Measurements from ENCODE around the gene MICB.
"Not testable (repeated sequence)": the region's sequence is repeated elsewhere in the genome, so short reads cannot be mapped to it uniquely, and the experiment has no call there.

Gene MICB

DNA sequence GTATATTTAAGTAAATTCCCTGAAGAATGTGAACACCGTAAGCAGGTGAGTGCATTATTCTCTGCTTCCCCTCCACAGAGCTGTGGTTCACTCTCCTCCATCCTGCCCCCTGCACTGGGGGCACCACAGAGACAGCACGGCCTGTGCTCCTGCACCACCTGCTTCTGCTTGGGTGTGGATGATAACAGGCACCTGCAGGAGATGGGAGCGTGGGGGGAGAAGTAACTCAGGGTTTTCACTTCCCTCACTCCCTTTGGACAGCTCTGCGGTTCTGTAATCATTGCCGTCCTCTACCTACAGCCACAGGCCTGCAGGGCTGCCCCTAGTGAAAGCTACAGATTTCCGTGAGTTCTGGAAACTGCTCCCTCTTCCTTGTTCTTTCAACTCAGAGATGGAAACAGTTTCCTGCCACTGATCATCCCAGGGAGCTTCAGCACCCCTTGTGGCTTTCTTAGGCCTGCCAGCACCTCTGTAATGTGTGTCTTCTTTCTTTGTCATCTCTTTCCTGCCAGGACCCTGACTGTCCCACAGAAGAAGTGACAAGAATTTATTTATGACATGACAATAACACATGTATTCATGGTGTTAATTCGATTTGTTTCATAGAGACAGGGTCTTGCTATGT lies 21.3 kb upstream of the MICB start:
- no peak for DNase-seq

DNA sequence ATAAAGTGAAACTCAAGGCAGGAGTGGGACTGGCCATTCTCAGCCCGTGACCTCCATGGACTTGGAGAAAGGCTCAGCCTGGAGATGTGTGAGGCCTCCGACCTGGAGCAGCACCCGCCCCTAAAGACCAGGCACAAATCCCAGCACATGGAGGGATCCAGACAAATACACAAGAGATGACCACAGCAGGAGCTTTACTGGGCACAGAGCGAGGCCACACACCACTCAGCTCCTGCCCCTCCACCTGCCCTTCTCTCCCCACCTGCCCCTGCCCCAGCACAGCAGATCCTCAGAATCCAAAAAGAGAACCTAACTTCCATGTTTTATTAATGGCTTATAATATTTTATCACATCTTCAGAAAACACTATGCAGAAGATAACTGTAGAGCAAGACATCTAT lies 20.4 kb upstream of the MICB start:
- no peak for DNase-seq

DNA sequence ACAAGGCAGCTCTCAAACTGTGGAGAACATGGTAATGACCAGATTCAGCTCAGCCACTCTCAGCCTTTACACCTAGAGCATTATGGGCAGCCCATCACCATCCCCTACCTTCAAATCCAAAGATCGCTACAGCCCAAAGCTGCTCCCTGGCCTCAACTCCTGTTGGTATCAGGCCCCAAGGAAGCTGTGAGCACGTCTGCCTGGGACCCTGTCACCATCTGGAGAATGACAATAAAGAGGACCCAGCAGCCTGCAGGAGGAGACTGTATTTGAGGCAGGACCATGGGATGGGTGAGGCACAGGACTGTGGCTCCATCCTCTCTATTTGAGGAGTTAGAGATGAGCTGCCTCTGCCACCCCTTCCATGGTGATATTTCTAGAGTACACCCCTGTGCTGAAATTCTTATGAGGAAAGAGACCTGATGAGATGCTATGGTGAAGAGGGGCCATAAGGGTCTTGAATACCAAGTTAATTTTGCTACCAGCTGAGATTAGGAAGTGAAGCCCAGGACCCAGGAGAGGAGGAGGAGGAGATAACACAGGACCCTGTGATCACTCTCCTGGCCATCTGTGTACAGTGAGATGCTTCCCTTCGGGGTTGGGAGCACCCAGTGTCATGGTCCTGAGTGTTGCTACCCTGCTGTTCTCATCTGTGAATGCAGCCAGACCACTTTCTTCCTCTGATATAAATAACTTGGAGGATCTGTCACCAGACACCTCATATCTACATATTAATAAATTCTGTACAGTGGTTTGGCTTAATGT lies 19.6 kb upstream of the MICB start:
- no peak for DNase-seq

DNA sequence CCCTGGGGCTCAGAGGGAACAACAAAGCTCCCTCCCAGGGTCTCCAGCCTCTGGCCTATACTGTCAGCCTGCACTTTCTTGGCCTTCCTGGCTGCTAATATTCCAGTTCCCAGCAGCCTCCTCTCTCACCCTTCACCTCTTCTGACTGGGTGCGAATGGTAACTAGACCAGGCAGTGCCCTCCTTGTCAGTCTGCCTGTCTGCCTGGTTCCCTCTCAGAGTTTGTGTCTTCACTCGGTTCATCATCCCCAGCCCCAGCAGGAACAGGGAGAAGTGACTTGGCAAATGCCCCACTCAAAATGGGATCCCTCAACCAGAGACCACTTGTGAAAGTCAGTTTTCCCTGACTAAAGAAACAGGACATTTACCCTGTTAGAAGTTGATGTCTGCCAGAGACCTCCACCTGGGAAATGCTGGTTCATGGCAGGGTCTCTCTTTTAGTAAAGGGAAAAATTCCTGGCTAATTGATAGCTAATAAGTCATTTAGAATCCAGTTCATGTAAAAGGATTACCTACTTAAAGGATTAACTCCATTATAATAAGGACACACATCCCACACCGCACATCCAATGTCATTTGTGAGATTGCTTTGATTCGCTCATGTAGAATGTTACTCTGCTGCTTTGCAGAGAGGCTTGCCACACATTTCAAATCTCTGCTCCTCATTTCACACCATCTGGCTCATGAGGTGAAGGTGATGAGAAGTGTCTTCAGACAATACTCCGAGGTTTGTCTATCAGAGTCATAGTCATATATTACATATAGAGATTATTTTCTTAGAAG lies 18.6 kb upstream of the MICB start:
- DNase-seq, result no peak

DNA sequence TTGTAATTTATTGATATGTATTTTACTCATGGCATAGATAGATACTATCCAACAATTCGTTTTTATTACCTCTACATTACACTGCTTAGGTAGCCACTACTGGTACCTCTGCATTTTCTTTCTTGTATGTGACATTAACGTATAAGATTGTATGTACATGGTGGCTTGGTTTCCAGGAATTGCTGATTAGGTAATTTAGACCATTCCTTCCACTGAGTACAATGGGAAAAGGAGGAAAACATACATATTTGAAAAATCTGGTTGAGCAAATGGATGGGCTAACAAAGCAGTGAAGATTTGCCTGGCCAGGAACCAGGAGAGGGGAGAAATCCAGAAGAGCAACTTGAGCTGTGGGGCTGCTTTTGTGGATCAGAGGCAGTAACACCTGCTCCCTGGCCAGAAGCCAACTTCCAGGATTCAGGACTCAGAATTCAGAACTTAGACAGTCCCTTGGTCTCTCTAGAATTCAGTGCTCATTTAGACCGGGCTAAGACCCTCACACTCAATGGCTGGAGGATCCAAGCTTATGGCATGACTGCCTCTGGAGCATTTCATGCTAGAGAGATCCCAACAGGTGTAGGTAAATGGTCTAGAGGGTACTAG lies 17.9 kb upstream of the MICB start:
- DNase-seq, result peak; percentile 57

DNA sequence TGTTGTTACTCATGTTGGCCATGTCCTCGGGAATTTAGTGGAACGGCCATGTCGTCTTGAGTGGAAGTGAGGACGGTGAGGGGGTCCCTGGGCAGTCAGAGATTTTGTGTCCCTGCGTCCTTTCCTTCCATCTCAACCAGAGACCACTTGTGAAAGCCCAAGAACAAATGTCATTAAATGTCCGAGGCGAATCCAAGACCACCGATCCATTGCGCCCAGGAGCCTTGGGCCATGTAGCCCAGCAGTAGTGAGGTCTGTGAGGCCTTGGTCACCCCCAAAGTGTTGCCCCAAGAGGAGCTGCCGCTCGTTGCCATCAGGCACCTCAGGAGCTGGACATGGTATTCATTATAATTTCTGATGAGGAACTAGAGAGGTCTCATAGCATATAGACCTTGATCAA lies 17.4 kb upstream of the MICB start:
- DNase-seq, result no peak

DNA sequence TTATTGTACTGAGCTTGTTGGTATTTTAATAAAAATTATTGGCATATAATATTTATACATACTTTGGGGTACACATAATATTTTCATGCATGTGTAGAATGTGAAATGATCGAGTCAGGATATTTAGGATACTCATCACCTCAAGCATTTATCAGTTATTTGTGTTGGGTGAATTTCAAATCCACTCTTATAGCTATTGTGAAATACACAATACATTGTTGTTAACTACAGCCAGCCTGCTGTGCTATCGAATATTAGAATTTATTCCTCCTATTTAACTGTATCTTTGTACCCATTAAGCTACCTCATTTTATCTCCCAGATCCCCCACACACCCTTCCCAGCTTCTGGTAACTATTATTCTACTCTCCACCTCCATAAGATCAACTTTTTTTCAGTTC lies 14.6 kb upstream of the MICB start:
- no peak for DNase-seq

DNA sequence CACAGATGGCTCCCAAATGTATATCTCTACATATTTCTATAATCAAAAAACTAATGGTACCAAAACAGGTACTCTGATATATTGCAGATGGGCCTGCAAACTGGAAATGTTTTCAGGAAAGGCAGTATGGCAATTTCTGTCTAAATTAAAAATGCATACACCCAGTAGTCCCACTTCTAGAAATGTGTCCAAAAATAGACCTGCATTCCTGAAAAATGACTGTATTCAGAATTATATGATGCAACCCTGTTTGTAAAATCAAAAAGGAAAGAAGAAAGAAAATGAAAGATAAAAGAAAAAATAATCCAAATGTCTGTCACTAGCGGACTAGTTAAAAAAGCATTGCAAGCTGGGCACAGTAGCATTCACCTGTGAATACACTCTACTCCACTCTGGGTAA lies 12.9 kb upstream of the MICB start:
- no peak for DNase-seq

DNA sequence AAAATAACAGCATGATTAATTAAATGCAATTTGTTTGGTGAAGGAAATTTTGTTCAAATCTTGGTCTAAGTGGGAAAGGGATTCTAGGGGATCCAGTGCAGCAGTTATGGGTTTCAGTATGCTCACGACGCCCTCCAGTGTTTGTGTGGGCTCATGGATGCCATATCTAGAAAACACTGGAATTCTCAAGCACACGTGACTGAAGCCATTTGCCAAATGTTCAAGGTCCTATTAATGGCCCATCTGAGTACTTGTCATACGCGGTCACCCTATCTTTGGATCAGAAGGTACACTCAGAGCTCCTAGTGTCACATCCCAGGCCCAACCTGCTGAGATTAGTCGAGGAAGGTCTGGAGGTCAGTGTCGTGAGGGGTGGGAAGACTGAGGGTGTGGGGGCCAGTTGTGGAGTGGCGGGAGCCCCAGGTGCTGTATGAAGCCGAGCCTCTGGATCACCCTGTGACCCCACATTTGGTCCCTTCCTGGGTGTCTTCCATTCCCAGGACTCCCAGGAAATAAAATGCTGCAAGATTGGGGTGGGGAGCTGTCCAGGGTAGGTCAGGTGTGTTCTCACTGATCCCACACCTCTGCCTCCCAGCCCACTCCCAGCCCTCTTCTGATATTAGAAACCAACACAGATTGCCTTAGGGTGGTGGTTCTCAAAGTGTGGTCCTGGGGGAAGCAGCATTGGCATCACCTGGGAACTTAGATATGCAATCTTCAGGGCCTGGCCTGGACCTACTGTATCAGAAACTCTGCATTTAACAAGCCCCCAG lies 11.7 kb upstream of the MICB start:
- DNase-seq, result not testable (repeated sequence)

DNA sequence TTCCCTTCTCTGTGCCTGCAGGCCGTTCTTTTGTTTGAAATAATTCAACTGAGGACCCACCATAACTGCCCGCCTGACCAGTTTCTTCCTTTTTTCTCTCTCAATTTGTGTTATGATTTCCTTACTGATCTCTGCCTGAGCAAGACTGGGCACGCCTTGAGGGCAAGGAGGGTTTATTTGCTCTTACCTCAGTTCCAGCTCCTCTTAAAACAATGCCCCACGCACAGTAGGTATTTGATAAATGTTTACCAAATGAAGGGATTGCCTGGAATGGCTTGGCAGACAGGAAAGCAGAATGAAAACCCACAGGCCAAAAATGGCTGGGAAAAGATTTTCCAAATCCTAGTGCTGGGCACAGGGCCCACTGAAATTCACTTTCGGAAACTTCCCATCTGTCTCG lies 10.3 kb upstream of the MICB start:
- DNase-seq, result not testable (repeated sequence)

DNA sequence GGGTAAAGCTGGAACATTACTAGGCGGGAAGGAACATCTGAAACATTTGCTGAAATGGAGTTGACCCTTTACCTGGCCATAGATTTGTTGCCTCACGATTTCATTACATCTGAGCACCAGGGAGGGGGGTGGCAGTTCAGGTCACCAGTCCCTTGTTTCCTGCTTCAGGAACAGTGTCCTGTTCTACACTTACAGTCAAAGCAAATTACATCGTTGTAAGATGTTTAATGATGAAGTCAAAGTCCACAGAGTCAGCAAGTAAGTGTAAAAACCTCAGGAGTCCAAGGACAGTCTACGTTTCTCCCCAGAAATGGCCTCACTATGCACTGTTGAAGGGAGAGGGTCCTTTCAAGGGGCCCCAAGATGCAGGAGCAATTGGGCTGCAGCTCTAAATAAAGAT lies 8.9 kb upstream of the MICB start:
- DNase-seq, result no peak

DNA sequence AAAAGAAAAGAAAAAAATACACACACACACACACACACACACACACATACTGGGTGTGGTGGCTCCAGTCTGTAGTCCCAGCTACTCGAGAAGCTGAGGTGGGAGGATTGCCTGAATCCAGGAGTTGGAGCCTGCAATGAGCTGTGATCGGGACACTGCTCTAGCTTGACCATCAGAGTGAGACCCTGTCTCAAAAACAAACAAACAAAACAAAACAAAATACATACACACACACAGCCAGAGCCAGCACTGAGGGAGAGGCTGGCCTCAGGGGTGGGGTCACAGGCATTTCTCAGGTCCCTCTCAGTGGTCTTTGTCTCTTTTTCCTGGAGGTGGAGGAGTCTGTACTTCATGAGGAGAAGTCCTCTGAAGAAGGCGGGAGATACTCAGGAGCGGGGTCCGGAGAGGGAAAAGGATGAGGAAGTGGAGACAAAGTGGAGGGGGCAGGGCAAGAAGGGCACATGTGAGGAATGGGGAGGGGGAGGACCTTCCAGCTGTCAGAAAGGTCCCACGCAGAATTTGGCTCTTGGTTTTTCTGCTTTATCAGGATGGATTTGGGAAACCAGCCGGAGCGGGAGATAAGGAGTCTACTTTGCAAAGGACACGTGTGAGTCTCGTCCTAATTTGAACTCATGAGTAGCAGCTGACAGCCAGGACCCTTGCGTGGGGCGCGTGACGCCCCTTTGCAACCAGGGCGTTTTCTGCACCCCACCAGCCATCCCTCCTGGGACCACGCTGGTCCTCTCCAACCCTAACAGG lies 7.7 kb upstream of the MICB start:
- no peak for DNase-seq

DNA sequence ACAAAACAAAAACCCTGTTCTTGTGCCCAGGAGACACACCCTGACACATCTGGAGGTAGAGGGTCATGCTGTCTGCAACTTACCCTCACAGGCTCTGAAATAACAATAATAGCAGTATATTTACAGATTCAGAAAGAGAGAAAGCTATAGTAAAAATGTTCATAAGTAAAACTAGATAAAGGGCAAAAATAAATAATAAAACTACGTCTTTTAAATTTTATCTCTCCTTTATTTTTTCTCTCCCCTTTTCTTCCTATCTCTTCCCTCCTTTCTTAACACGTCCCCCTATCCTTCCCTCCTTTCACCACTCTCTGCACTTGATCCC lies 4.4 kb upstream of the MICB start:
- not testable (repeated sequence) for DNase-seq

DNA sequence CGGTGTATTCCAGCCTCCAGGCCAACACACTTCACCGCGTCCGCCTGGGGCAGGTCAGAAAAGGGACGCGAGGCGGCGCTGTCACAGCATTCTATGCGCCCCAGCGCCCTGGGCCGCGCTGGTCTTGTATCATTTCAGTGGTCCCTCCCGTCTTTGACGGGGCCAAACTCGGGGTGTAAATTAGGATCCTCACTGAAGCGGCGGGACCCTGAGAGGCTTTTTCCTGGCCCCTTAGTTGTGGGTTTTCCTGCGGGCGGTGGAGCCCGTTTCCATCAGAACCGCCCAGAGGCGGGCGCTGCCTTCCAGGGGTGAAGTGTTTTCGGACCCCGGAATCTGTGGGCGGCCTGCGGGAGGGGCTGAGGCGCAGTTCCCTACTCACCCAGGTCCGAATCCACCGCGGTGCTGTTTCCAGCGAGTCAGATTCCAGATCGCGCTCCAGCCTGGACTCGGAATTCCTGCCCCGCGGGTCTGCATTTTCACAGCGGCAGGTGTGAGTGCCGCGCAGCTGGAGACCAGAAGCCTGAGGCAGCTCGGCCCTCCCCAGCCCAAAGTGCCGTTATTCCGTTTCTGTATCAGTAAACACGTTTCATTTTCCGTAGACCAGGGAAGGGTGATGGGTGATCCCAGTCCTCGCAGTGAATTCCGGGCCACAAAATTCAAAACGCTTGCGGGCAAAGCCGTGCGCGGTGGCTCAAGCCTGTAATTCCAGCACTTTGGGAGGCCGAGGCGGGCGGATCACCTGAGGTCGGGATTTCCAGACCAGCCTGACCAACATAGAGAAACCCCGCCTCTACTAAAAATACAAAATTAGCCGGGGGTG lies 3.9 kb upstream of the MICB start:
- DNase-seq, result peak; percentile 62

DNA sequence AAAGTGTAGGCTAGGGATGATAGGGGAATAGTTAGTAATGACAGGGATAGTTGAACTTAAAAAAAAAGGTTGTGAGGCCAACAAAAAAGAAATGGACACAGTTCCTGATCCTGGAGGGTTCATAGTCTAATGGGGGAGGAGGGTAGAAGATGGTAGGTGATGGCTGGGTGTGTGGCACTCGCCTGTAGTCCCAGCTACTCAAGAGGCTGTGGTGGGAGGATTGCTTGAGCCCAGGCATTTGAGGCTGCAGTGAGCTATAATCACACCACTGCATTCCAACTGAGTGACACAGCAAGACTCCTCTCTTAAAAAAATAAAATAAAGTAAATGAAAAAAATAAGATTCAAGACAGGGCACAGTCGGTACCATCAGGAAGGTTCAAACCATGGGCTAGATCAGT lies 2.4 kb upstream of the MICB start:
- DNase-seq, result no peak

DNA sequence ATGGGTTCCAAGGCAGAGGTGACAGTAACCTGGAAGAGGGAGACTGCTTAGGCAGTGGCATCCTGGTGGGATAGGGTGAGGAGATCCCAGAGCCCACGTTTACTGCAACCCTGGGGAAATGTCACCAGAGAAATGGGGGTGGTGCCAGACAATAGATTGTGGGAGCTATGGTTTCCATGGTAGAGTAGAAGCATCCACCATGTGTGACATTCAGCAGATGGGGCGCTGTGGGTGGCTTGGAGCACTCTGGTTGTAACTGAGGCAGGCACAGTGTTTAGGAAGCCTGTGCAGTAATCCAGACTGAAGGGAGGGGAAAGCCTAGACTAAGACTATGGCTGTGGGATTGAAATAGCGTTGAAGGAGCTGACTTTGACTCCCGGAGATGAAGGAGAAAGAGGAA lies 1.1 kb upstream of the MICB start:
- DNase-seq, result not testable (repeated sequence)

DNA sequence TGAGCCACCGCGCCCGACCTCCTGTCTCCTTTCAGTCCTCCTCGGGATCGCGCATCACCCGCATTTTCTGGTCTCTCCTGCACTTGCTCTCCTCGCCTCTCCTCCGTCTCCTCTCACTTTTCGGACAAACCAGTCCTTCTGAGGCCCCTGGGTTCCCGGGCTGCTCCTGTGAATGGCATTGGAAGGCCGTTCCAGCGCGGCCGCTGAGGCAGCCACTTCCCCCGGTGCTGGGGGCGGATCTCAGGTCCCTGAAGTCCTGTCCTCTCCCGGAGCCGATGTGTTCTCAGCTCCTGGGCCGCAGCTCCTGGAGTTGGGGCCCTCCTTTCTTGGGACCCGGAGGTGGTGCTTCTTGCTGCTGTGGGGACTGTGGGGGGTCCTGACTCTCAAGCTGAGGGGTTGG lies 803 bp downstream of the MICB start:
- no peak for DNase-seq

DNA sequence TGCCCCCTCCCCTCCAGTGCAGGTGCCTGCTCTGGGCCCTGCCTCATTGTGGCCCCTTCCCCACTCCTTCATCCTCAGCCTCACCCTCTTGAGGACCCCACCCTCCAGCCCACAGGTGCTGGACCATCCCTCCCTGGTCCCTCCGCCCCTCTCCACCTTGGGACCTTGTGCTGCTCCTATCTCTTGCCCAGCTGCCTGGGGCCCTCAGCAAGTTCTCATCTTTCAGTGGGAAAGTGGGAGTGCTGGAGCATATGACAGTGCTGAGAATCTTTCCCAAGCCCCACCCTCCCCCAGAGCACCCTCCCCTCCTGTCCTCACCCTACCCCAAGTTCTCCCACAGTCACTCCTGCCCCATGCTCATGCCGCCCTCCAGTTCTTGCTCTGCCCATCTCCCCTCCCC lies 1.7 kb downstream of the MICB start:
- DNase-seq, result not testable (repeated sequence)

DNA sequence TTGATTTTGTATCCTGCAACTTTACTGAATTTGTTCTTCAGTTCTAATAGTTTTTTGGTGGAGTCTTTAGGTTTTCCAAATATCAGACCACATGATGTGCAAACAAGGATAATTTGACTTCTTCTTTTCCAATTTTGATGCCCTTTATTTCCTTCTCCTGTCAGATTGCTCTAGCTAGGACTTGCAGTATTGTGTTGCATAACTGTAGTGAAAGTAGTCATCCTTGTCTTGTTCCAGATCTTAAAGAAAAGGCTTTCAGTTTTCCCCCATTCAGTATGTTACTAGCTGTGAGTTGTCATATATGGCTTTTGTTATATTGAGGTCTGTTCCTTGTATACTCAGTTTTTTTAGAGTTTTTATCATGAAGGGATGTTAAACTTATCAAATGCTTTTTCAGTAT lies 4.6 kb downstream of the MICB start:
- DNase-seq, result no peak

DNA sequence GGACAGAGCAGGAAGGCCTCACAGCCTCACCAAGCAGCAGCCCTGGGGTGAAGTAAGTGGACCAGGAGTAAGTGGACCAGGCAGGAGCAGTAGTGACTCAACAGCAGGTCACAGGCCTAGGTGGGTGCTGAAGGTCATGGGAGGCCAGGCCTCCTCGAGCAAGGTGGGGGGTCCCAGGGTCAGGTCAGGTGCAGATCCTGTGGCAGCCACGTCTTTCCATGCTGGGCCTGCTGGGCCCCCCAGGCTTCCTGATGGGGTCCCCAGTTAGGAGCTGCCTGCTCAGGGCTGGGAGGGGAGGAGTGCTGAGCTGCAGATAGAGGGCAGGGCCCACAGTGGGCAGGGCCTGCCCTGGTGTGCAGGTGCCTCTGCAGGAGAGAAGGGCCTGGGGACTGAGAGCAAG lies 11.1 kb downstream of the MICB start:
- DNase-seq, result not testable (repeated sequence)

DNA sequence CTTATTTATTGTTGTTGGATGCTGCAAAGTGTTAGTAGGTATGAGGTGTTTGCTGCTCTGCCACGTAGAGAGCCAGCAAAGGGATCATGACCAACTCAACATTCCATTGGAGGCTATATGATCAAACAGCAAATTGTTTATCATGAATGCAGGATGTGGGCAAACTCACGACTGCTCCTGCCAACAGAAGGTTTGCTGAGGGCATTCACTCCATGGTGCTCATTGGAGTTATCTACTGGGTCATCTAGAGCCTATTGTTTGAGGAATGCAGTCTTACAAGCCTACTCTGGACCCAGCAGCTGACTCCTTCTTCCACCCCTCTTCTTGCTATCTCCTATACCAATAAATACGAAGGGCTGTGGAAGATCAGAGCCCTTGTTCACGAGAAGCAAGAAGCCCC lies 12.1 kb downstream of the MICB start:
- DNase-seq, result no peak
